WTC11 (cell line): ENCODE data around the gene NADK2. TPM values are rescaled to one million over a fixed set of nuclear protein-coding genes. Genes with fewer than 3 reads are reported as not detected.

Source experiments
- ATAC-seq: fragments of 200-7000 bp; cut with Tn5 transposase; 2 replicates; pipeline ENCODE4 v1.10.0; 2021; ENCODE audit warnings: mild to moderate bottlenecking, moderate library complexity
- CTCF ChIA-PET: fragments of 300-600 bp; sonication (Branson Sonifier 250); formaldehyde crosslinking; loops from one replicate; lab custom pipeline; 2021; ENCODE audit warnings: antibody characterized with exemption; lab: Charles Lee
- POLR2A ChIA-PET: fragments of 350-600 bp; sonication (Branson Sonifier 250); formaldehyde crosslinking; loops from one replicate; lab custom pipeline; 2021; ENCODE audit warnings: antibody characterized with exemption; lab: Charles Lee
- DNase-seq: peaks from one replicate; pipeline ENCODE4 v3.0.0; 2021; ENCODE audit warnings: low spot score
- H3K27ac Mint-ChIP-seq: 2 replicates; pipeline ENCODE4 v1.8.0; 2021; ENCODE audit warnings: mixed read lengths
- H3K27me3 Mint-ChIP-seq: 2 replicates; pipeline ENCODE4 v1.8.0; 2021; ENCODE audit warnings: low read depth, mild to moderate bottlenecking, moderate library complexity, mixed read lengths
- H3K36me3 Mint-ChIP-seq: 2 replicates; pipeline ENCODE4 v1.8.0; 2021; ENCODE audit warnings: mixed read lengths
- H3K4me1 Mint-ChIP-seq: 2 replicates; pipeline ENCODE4 v1.8.0; 2022; ENCODE audit warnings: mixed read lengths
- H3K4me3 Mint-ChIP-seq: 2 replicates; pipeline ENCODE4 v1.8.0; 2021; ENCODE audit warnings: mild to moderate bottlenecking, moderate library complexity, mixed read lengths
- H3K9me3 Mint-ChIP-seq: 2 replicates; pipeline ENCODE4 v1.8.0; 2021; ENCODE audit warnings: mixed read lengths
- GABPB1 ChIP-seq: sonication (generic); formaldehyde crosslinking; IDR thresholded peaks from 2 replicates; pipeline ENCODE4 v1.8.1; 2023; ENCODE audit warnings: mild to moderate bottlenecking, missing genetic modification reagents
- KAT7 ChIP-seq: sonication (generic); formaldehyde crosslinking; IDR thresholded peaks from 2 replicates; pipeline ENCODE4 v1.8.1; 2023; ENCODE audit warnings: missing genetic modification reagents, mild to moderate bottlenecking, borderline replicate concordance
- MYBL2 ChIP-seq: sonication (generic); formaldehyde crosslinking; IDR thresholded peaks from 2 replicates; pipeline ENCODE4 v1.8.1; 2023; ENCODE audit warnings: mild to moderate bottlenecking, moderate library complexity, missing genetic modification reagents
- NFE2L1 ChIP-seq: sonication (generic); formaldehyde crosslinking; IDR thresholded peaks from 2 replicates; pipeline ENCODE4 v1.8.1; 2023; ENCODE audit warnings: missing genetic modification reagents
- SMAD3 ChIP-seq: sonication (generic); formaldehyde crosslinking; IDR thresholded peaks from 2 replicates; pipeline ENCODE4 v1.8.0; 2022; ENCODE audit warnings: missing genetic modification reagents, mild to moderate bottlenecking, borderline replicate concordance
- TCF7 ChIP-seq: sonication (generic); formaldehyde crosslinking; IDR thresholded peaks from 2 replicates; pipeline ENCODE4 v1.8.0; 2022; ENCODE audit warnings: mild to moderate bottlenecking, low read depth, missing genetic modification reagents, moderate library complexity
- ZNF121 ChIP-seq: sonication (generic); formaldehyde crosslinking; IDR thresholded peaks from 2 replicates; pipeline ENCODE4 v1.8.0; 2023; ENCODE audit warnings: missing genetic modification reagents
- microRNA-seq: library from miRNA; unstranded; fragments of <30 nt; microRNA quantifications from one replicate; pipeline ENCODE4 v1.2.0, GENCODE V29; 2022; ENCODE audit warnings: borderline number of aligned reads
- total RNA-seq: library from RNA; stranded (reverse); gene quantifications from 3 replicates; pipeline ENCODE4 v1.2.3, GENCODE V29; 2021
- TF ChIP-seq, protein P1 (sequence below): sonication (generic); formaldehyde crosslinking; IDR thresholded peaks from 2 replicates; pipeline ENCODE4 v1.8.0; 2022; ENCODE audit warnings: mild to moderate bottlenecking, missing genetic modification reagents
- TF ChIP-seq, protein P2 (sequence below): sonication (generic); formaldehyde crosslinking; IDR thresholded peaks from 2 replicates; pipeline ENCODE4 v1.8.1; 2022; ENCODE audit warnings: mild to moderate bottlenecking, missing genetic modification reagents, moderate library complexity, borderline replicate concordance
- TF ChIP-seq, protein P3 (sequence below): sonication (generic); formaldehyde crosslinking; IDR thresholded peaks from 2 replicates; pipeline ENCODE4 v1.8.1; 2022; ENCODE audit warnings: mild to moderate bottlenecking, moderate library complexity, missing genetic modification reagents
- TF ChIP-seq, protein P4 (sequence below): sonication (generic); formaldehyde crosslinking; IDR thresholded peaks from 2 replicates; pipeline ENCODE4 v1.8.1; 2022; ENCODE audit warnings: low read depth, mild to moderate bottlenecking, moderate library complexity, missing genetic modification reagents, borderline replicate concordance
- TF ChIP-seq, protein P5 (sequence below): fragments of 250-450 bp; sonication (Bioruptor Pico); IDR thresholded peaks from 2 replicates; pipeline ENCODE4 v1.8.0; 2021; ENCODE audit warnings: mild to moderate bottlenecking

NADK2 gene
- total RNA-seq, 1 experiment from 2014 or later, result 11.7 TPM

DNA sequence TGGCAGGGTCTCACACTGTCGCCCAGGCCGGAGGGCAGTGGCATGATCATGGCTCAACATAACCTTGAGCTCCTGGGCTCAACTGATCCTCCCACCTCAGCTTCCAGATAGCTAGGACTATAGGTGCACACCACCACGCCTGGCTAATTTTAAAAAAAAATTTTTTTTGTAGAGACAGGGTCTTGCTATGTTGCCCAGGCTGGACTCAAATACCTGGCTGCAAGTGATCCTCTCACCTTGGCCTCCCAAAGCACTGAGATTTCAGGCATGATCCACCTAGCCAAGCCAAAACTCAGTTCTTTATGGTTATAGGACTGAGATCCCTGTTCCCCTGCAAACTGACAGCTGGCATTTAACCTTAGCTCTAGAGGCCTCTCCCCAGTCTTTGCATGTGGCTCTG, 95.3 kb downstream of the NADK2 start:
- CTCF ChIA-PET, result interaction anchor here (1.6 kb wide), 1 partner anchor 67 kb away, joined by 12 read pairs; no protein-coding TSS in a partner anchor
- Mint-ChIP-seq H3K4me1 (peaks cover 8% of the 10 kb centered on the region), H3K9me3 (no peaks in the 10 kb centered on the region), H3K36me3 (peaks cover 3% of the 10 kb centered on the region; the same call in 1 of the 2 replicates), H3K27me3 (no peaks in the 10 kb centered on the region), H3K27ac (no peak overlapping the region), H3K4me3 (no peak overlapping the region)
- ATAC-seq, result no peak
- POLR2A ChIA-PET, result no interaction called here
- TF ChIP-seq ZNF121 (CRISPR knock-in tag), result peak; percentile 36; the same call in 1 of the 2 replicates
- no peak for TF ChIP-seq TCF7 (CRISPR knock-in tag)
- no peak for DNase-seq

DNA sequence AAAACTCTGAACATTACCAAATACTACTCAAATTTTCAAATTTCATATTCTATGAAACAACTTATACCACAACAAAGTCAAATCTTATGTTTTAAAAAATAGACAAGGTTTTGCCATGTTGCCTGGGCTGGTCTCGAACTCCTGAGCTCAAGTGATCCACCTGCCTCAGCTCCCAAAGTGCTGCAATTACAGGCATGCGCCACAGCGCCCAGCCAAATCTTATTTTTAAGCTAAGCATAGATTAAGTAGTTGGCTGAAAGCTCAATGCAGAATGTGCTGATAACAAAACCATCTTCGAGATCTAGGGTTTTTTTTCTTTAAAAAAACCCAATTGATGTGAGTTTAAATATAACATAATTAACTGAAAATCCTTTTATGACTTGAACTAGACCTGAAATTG, 96.4 kb downstream of the NADK2 start:
- Mint-ChIP-seq H3K4me3 (no peak overlapping the region), H3K36me3 (peaks cover 3% of the 10 kb centered on the region; the same call in 1 of the 2 replicates), H3K9me3 (no peaks in the 10 kb centered on the region), H3K27me3 (no peaks in the 10 kb centered on the region), H3K27ac (no peak overlapping the region), H3K4me1 (peaks cover 2% of the 10 kb centered on the region)
- TF ChIP-seq, protein P1, sequence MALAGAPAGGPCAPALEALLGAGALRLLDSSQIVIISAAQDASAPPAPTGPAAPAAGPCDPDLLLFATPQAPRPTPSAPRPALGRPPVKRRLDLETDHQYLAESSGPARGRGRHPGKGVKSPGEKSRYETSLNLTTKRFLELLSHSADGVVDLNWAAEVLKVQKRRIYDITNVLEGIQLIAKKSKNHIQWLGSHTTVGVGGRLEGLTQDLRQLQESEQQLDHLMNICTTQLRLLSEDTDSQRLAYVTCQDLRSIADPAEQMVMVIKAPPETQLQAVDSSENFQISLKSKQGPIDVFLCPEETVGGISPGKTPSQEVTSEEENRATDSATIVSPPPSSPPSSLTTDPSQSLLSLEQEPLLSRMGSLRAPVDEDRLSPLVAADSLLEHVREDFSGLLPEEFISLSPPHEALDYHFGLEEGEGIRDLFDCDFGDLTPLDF (CRISPR knock-in tag), result no peak
- TF ChIP-seq, protein P2, sequence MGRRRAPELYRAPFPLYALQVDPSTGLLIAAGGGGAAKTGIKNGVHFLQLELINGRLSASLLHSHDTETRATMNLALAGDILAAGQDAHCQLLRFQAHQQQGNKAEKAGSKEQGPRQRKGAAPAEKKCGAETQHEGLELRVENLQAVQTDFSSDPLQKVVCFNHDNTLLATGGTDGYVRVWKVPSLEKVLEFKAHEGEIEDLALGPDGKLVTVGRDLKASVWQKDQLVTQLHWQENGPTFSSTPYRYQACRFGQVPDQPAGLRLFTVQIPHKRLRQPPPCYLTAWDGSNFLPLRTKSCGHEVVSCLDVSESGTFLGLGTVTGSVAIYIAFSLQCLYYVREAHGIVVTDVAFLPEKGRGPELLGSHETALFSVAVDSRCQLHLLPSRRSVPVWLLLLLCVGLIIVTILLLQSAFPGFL, result no peak
- TF ChIP-seq NFE2L1, result no peak
- TF ChIP-seq, protein P3, sequence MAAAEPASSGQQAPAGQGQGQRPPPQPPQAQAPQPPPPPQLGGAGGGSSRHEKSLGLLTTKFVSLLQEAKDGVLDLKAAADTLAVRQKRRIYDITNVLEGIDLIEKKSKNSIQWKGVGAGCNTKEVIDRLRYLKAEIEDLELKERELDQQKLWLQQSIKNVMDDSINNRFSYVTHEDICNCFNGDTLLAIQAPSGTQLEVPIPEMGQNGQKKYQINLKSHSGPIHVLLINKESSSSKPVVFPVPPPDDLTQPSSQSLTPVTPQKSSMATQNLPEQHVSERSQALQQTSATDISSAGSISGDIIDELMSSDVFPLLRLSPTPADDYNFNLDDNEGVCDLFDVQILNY, result no peak
- TF ChIP-seq KAT7 (CRISPR knock-in tag), result no peak
- TF ChIP-seq, protein P4, sequence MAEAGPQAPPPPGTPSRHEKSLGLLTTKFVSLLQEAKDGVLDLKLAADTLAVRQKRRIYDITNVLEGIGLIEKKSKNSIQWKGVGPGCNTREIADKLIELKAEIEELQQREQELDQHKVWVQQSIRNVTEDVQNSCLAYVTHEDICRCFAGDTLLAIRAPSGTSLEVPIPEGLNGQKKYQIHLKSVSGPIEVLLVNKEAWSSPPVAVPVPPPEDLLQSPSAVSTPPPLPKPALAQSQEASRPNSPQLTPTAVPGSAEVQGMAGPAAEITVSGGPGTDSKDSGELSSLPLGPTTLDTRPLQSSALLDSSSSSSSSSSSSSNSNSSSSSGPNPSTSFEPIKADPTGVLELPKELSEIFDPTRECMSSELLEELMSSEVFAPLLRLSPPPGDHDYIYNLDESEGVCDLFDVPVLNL, result no peak
- no peak for TF ChIP-seq GABPB1
- no peak for TF ChIP-seq SMAD3
- no peak for TF ChIP-seq MYBL2 (CRISPR knock-in tag)
- TF ChIP-seq, protein P5, sequence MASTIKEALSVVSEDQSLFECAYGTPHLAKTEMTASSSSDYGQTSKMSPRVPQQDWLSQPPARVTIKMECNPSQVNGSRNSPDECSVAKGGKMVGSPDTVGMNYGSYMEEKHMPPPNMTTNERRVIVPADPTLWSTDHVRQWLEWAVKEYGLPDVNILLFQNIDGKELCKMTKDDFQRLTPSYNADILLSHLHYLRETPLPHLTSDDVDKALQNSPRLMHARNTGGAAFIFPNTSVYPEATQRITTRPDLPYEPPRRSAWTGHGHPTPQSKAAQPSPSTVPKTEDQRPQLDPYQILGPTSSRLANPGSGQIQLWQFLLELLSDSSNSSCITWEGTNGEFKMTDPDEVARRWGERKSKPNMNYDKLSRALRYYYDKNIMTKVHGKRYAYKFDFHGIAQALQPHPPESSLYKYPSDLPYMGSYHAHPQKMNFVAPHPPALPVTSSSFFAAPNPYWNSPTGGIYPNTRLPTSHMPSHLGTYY (CRISPR knock-in tag), result no peak
- no peak for DNase-seq
- ATAC-seq, result no peak
- POLR2A ChIA-PET, result no interaction called here
- CTCF ChIA-PET, result interaction anchor here (0.6 to 1.6 kb wide), 2 partner anchors 55 to 66 kb away, joined by 3 to 12 read pairs; no protein-coding TSS in a partner anchor

Small RNA genes within 50 kb of the gene (microRNA-seq; reads per million reads assigned to microRNA genes)
- not detected for gene MIR580

Other genes with a start within 250 kb of the NADK2 start
- 13.6 to 16.5 TPM (median 15.7 TPM) in 3 replicates for gene UGT3A2, start 175.0 kb downstream of the NADK2 start, total RNA-seq
- 4.3 to 5.6 TPM (median 4.9 TPM) in 3 replicates for gene LMBRD2, start 90.0 kb downstream of the NADK2 start, total RNA-seq
- gene SKP2, start 89.8 kb downstream of the NADK2 start, total RNA-seq, result 64.2 to 68.0 TPM (median 66.4 TPM) in 3 replicates
- gene RANBP3L, start 60.0 kb upstream of the NADK2 start, total RNA-seq, result not detected in 3 replicates